Measurements from ENCODE around the gene CD1C.

GRCh38 chr1:158274797-158275196 lies 14.9 kb upstream of the CD1C start:
- TF ChIP-seq EZH2phosphoT487 (IDR thresholded peaks at IDR 0.05; ENCODE audit: borderline replicate concordance, low read depth, low read length) (no peak), CTCF (conservative IDR thresholded peaks at IDR 0.05; ENCODE audit: low read length) (no peak)
